SK-N-SH (cell line): ENCODE data around the gene GRIN1.
"Not testable (repeated sequence)": the region's sequence is repeated elsewhere in the genome, so short reads cannot be mapped to it uniquely, and the experiment has no call there.

Source experiments
- CTCF ChIP-seq: fragments of 200-600 bp; sonication (generic); IDR thresholded peaks from 2 replicates; pipeline ENCODE4 v1.6.1; 2017; ENCODE audit warnings: antibody characterized with exemption, mild to moderate bottlenecking, moderate library complexity
- ELF1 ChIP-seq: IDR thresholded peaks from 2 replicates; pipeline ENCODE4 v1.4.0; 2012
- REST ChIP-seq: IDR thresholded peaks from 2 replicates; pipeline ENCODE4 v1.6.1; 2012; ENCODE audit warnings: mild to moderate bottlenecking, low read depth, low read length, moderate library complexity
- RXRA ChIP-seq: IDR thresholded peaks from 2 replicates; pipeline ENCODE4 v1.4.0; 2012; ENCODE audit warnings: low read depth, mild to moderate bottlenecking, borderline replicate concordance
- TCF12 ChIP-seq: IDR thresholded peaks from 2 replicates; pipeline ENCODE4 v1.4.0; 2012

- TF ChIP-seq TCF12, CTCF, RXRA, REST, ELF1: not testable (repeated sequence)
Measured at GRCh38 chr9:137121927-137122795, 16.8 kb upstream of the GRIN1 start.
